ENCODE results near the gene P2RX1.

P2RX1 gene

GRCh38 chr17:3954086-3954485 lies 37.8 kb upstream of the P2RX1 start:
- no peak for TF ChIP-seq CTCF (IDR thresholded peaks at IDR 0.05; ENCODE audit: insufficient read depth, low read length, missing control alignments)
- CTCF ChIA-PET, result interaction anchor here (1.5 kb wide), 1 partner anchor 41 kb away, joined by 4 read pairs; no protein-coding TSS in a partner anchor
- POLR2A ChIA-PET, result no interaction called here

GRCh38 chr17:3953542-3953941 lies 37.3 kb upstream of the P2RX1 start:
- CTCF ChIA-PET, result no interaction called here
- H3K4me3 ChIP-seq (ENCODE audit: low read depth, low read length), result no peak overlapping the region
- DNase-seq (ENCODE audit: low read depth, low spot score), result no peak
- POLR2A ChIA-PET, result no interaction called here
- no peak for TF ChIP-seq CTCF (IDR thresholded peaks at IDR 0.05; ENCODE audit: insufficient read depth, low read length, missing control alignments)

More at GRCh38 chr17:3954086-3954485, 37.8 kb upstream of the P2RX1 start:
- DNase-seq (ENCODE audit: low read depth, low spot score), result no peak
- H3K4me3 ChIP-seq (ENCODE audit: low read depth, low read length), result no peak overlapping the region

- H3K4me3 ChIP-seq (ENCODE audit: low read depth, low read length), result no peak overlapping the region
- POLR2A ChIA-PET, result no interaction called here
- CTCF ChIA-PET, result no interaction called here
- no peak for TF ChIP-seq CTCF (IDR thresholded peaks at IDR 0.05; ENCODE audit: insufficient read depth, low read length, missing control alignments)
- DNase-seq (ENCODE audit: low read depth, low spot score), result no peak
Measured at GRCh38 chr17:3952186-3952585, 35.9 kb upstream of the P2RX1 start.

GRCh38 chr17:3951420-3951819 lies 35.2 kb upstream of the P2RX1 start:
- no peak overlapping the region for H3K4me3 ChIP-seq (ENCODE audit: low read depth, low read length)
- CTCF ChIA-PET, result no interaction called here
- POLR2A ChIA-PET, result no interaction called here
- no peak for DNase-seq (ENCODE audit: low read depth, low spot score)
- TF ChIP-seq CTCF (IDR thresholded peaks at IDR 0.05; ENCODE audit: insufficient read depth, low read length, missing control alignments), result no peak

GRCh38 chr17:3951003-3951402 lies 34.7 kb upstream of the P2RX1 start:
- DNase-seq (ENCODE audit: low read depth, low spot score), result no peak
- no peak for TF ChIP-seq CTCF (IDR thresholded peaks at IDR 0.05; ENCODE audit: insufficient read depth, low read length, missing control alignments)
- no peak overlapping the region for H3K4me3 ChIP-seq (ENCODE audit: low read depth, low read length)
- ChIA-PET POLR2A (no interaction called here), CTCF (no interaction called here)

- no peak for DNase-seq (ENCODE audit: low read depth, low spot score)
- ChIA-PET POLR2A (no interaction called here), CTCF (no interaction called here)
- TF ChIP-seq CTCF (IDR thresholded peaks at IDR 0.05; ENCODE audit: insufficient read depth, low read length, missing control alignments), result no peak
- H3K4me3 ChIP-seq (ENCODE audit: low read depth, low read length), result no peak overlapping the region
Measured at GRCh38 chr17:3950584-3950983, 34.3 kb upstream of the P2RX1 start.
